NCI-H1092 (cell line): ENCODE data around the gene RNU6-1.

Source experiments
- DNase-seq: peaks from one replicate; lab custom pipeline; 2025; lab: John Stamatoyannopoulos, UW

RNU6-1 gene

DNA sequence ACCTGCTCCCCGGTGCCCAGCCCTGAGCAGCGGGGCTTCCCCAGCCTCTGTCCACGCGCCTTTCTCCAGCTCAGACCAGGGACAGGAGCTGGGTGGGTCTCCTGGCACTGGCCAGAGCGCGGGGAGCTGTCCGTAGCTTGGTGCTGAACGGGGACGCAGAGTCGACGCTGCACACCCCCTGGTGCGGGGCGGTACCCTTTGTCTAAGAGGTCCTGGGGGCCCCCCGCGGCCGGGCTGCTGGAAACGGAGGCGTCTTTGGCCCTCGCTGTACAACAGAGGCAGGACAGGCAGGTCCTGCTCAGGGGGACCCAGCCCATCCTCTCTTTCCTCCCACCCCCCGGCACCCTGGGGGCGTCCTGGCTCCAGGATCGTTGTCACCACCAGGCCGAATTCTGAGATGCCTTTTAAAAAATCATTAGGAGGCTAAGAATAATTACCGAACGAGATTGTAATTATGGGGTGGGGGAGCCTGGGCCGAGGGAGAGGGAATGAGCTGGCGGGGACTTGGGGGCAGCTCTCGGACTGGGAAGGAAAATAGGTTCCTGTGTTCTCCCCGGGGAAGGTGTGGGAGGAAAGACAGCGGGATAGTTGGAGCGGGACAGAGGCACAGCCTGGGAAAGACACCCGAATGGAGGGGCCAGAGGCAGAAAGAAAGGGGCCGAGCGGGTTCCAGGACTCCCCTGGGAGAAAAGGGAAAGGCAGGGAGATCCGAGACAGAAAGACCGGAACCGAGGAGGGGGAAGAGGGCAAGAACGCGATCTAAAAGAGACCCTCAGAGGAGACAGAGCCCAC, 18.7 kb downstream of the RNU6-1 start:
- no peak for DNase-seq

DNA sequence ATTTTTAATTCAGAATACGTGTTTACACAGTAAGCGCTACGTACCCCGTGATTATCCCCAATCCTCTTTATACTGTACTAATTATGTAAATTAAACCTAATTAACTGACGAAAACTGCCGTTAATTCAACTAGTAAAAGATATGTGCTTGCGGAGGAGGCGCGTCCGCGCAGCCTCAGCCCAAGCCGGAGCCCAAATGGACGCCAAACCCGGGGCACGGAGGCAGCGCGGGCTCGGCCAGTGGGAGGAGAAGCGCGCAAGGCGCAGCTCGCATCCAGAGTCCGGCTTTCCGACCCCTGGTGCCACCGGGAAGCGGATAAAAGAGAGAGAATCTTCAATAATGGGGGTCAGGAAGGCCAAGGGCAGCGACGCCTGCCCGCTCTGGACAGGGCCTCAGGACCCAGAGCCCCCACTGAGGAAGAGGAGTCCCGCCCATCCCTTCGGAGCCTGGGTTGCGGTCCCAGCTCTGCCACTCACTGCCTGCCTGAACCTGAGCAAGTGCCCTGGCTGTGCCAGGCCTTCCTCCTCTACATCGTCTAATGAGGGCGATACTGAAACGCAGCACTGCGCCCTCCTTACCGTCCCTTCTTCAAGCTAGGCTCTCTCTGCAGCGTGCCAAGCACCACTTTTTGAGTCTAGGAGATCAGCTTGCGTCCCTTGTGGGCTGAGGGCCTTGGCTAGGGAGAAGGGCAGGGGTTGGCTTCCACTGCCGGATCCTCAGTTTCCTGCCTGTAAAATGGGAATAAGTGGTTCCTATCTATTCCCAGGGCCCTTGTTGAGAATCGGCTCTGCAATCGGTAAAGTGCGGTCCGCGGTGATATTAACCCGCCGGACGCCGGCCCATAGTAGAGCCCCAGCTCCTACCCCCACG, 19.5 kb downstream of the RNU6-1 start:
- no peak for DNase-seq

- DNase-seq: no peak
Observed at GRCh38 chr15:67819636-67820035, 20.2 kb downstream of the RNU6-1 start.

GRCh38 chr15:67818464-67818863, 21.4 kb downstream of the RNU6-1 start:
- no peak for DNase-seq

- DNase-seq: no peak
Observed at GRCh38 chr15:67816668-67817067, 23.2 kb downstream of the RNU6-1 start.

DNA sequence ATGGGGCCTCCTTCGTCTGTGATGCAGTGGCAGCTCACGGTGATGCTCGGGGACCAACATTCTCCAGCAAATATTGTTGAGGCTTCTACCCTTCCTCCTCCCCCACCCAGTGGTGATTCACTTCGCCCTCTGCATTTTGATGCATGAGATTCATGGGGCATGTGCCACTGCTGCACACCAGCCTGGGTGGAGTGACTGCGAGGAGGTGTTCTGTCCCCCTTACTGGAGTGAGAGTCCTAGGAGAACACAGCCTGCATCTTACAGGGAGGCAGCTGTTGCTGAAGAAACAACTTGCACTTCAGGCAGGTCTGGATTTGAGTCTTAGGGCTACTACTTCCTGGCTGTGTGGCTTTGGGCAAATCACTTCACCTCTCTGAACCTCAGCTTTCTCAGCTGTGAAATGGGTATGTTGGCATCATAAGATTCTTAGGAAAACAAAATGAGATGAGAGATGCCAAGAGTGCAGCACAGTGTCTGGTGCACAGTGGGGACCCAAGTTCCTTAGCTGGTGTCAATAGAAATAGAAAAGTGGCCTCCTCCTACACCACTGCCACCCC, 24.7 kb downstream of the RNU6-1 start:
- DNase-seq: no peak

DNA sequence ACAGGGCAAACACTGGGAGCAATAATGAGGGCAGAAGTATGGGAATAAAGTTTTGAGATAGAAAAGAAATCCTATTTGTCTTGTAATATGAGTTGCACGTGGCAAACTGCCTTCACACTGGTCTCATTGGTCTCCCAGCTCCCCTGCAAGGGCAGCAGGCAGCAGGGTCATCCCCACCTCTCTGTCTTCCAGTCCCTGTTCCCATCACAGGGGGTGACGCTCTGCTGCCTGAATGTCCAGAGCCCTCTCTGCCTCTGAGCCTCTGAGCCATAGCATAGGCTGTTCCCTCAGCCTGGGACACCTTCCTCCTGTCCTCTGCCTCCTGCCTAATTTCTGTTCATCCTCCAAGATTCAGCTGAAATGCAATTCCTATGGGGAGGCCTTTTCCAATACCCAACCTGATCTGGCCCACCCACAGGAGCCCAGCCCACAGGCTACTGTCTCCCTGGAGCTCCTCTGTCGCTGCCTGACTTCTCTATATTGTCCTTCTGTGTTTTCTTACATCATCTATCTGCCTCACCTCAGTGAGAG, 26.7 kb downstream of the RNU6-1 start:
- no peak for DNase-seq

DNA sequence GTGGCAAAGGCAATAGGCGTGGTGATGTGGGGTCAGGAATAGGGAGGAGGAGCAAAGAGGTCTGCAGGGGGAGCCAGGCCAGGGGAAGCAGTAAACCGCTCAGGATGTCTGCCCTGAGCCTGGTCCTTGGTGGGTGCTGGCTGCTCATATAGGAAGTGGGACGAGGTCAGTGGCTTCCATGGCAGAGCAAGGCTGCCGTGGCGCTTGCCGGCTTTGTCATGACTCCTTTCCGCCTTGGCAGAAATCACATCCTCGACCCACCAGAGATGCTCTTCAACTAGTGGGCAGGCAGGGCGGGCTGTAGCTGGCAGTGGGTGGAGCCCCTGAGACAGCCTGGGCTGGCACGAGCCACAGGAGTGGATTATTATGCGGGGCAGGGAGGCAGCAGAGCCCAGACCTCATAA, 27.6 kb downstream of the RNU6-1 start:
- no peak for DNase-seq

GRCh38 chr15:67809866-67810265, 30.0 kb downstream of the RNU6-1 start:
- no peak for DNase-seq

GRCh38 chr15:67809441-67809840, 30.4 kb downstream of the RNU6-1 start:
- DNase-seq: no peak

GRCh38 chr15:67808821-67809220, 31.0 kb downstream of the RNU6-1 start:
- no peak for DNase-seq

DNA sequence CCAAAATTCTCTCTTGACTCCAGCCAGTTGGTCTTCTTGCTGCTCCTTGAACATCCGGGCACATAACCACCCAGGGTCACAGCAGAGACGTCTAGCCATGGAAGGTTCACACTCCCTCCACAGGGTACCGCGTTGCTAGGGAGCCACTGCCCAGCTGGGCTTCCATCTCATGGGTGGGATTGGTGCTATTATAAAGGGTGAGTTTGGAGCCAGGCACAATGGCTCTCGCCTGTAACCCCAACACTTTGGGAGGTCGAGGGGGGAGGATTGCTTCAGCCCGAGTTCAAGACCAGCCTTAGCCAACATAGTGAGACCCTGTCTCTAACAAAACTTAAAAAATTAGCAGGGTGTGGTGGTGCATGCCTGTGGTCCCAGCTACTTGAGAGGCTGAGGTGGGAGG, 32.0 kb downstream of the RNU6-1 start:
- DNase-seq: no peak

DNA sequence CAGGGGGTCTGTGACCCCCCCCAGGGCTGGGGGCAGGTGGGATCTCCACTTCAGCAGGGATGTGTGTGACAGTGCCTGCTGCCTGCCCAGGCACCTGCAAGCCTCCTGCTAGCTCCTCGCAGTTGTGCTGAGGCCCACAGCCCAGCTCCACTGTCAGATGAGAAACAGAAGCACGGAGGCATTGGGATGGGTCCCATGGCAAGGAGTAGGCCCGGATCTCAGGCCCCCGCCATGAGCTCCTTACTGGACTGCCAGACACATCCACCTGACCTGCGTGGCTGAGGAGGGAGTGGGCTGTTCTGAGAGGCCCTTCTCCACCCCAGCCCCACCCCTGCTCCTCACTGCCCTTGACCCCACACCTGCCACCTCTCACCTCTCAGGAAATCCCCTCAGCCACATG, 32.7 kb downstream of the RNU6-1 start:
- no peak for DNase-seq

DNA sequence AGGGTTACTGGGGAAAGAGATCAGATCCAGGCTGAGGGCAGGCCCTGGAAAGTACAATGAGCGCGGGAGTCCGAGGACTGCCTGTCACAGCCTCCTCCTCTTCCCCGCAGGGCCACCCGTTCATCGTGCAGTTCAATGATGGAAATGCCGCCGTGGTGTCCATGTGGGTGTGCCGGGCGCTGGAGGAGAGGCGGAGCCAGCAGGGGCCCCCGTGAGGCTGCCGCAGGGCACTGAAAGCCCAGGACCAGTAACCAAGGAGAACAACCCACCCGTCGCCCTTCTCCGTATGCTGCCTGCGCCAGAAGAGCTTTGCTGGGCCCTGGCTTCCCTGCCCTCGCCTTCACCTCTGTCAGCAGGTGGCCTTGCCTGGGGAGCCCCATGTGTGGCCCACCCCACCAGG, 33.3 kb downstream of the RNU6-1 start:
- DNase-seq: no peak

- peak; percentile 16 for DNase-seq
Observed at GRCh38 chr15:67805666-67806516, 34.0 kb downstream of the RNU6-1 start.

DNA sequence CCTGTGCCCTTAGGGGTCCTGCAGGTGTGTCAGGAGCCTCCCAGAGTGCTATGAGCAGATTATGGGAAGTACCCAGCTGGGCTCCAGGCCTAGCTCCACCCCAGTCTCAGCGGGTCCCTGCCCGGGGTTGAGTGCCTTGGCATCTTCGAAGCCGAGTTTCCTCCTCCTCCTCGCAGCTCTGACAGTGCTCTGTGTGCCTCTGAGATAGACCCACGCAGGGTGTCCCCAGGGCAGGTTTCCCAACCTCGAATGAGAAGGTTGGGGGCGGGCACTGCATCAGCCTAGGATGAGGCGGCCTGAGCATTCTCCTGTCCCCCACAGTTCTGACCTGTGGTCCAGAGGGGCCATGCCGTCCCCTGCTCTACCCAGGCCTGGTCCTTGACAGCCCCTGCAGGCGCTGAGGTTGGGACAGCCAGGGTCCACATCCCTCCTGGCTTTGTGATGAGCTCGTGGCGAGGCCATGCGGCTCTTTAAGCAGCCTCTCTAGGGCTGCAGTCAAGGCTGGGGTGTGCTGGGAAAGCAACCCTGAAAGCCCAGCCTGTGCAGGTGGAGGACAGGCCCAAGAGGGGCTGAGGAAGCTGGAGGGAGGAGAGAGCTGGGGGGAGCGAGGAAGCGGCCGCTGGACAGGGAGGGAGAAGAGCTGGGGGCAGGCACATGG, 34.7 kb downstream of the RNU6-1 start:
- no peak for DNase-seq

GRCh38 chr15:67803996-67804843, 35.6 kb downstream of the RNU6-1 start:
- DNase-seq: no peak

- no peak for DNase-seq
Observed at GRCh38 chr15:67803299-67803698, 36.5 kb downstream of the RNU6-1 start.

DNA sequence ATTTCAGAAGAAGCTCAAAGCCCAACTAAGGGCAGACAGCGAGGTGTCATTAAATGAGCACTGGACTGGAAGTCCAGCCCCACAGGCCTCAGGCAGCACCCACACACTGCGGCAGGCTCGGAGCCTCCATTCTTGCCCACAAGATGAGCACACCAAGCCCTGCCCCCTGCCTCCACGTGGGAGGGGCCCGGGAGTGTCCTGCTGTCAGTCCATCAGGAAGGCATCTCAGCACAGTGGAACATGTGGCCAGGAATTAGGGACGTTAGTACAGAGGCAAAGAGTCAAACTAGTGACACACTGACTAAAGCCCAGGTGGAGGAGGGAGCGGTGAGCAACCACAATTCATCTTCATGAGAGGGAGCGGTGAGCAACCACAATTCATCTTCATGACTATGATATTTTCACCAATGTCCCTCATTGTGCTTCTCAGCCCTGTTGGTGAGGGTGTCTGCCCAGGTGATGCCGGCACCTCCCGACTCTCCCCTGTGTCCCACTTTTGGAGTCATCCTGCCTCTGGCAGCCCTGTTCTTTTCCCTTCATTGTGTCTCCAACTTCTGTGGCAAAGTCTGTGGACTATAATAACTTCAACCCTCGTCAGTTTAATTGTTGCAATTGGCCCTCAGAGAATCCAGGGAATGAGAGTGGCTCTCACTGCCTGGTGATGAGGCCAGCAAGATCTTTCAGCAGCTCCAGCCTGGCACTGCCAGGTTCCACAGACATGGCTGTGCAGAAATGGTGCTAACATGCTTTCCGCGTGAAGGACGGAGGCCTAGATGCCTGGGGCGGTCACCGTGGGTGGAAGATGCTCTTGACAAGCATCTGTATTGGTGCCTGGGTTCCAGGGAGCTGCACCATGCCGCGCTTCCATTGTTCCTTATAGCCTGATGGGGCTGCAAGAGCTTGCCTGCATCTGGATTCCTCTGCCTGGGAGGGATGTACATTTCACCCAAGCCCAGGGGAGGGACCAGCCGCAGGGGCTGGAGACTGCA, 37.6 kb downstream of the RNU6-1 start:
- DNase-seq: no peak
